ENCODE results near the gene ZNHIT1.
A peak's percentile ranks its signal among the peaks of the same experiment; 100 is the strongest.
"Not testable (repeated sequence)": the region's sequence is repeated elsewhere in the genome, so short reads cannot be mapped to it uniquely, and the experiment has no call there.

ZNHIT1 gene

DNA sequence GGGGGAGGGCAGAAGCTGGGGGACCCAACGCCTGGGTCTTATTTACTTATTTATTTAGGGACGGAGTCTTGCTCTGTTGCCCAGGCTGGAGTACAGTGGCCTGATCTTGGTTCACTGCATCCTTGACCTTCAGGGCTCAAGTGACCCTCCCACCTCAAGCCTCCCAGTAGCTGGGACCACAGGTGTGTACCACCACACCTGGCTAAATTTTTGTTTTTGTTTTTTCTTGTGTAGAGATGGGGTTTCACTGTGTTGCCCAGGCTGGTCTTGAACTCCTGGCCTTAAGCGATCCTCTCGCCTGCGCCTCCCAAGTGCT is 15.4 kb upstream of the ZNHIT1 start:
- DNase-seq (ENCODE audit: low read depth), result no peak
- TF ChIP-seq CTCF (conservative IDR thresholded peaks at IDR 0.05; ENCODE audit: low read length), result no peak
- no peak overlapping the region for H3K4me3 ChIP-seq (ENCODE audit: low read length)

DNA sequence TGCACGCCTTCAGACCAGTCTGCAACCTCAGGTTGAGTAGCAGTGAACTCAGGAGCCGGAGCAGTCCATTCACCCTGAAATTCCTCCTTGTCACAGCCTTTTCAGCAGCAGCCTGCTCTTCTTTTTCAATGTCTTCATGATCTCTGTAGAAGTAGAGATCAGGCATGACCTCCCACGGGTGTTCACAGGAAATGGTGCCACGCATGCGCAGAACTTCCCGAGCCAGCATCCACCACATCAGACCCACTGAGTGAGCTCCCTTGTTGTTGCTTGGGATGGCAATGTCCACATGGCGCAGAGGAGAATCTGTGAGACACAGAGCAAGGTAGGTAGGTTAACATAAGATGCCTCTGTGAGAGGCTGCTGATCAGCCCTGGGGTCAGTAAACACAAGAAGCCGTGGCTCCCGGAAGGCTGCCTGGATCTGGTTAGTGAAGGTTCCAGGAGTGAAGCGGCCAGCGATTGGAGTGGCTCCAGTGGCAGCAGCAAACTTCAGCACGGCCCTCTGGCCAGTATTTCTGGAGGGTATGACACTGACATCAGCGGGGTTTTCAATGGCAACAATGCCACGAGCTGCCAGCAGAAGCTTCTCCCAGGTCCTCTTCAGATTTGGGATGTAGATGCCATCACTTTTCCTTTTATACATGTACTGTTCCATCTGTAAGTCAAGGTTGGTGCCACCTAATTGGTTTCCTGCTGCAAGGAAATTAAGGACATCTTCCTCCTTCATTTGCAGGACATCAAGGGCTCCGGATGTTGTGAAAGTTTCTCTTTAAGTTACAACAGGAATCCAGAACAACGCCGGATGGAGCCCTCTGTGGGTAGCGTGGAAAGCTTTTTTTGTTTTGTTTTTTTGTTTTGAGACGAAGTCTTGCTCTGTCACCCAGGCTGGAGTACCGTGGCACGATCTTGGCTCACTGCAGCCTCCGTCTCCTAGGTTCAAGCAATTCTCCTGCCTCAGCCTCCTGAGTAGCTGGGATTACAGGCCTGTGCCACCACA is 13.9 kb upstream of the ZNHIT1 start:
- peak; percentile 64 for DNase-seq (ENCODE audit: low read depth)
- peak; percentile 20; the same call in 1 of the 2 replicates for TF ChIP-seq CTCF (conservative IDR thresholded peaks at IDR 0.05; ENCODE audit: low read length)
- H3K4me3 ChIP-seq (ENCODE audit: low read length), result not testable (repeated sequence)

GRCh38 chr7:101205901-101206664 is 11.9 kb upstream of the ZNHIT1 start:
- no peak overlapping the region for H3K4me3 ChIP-seq (ENCODE audit: low read length)
- DNase-seq (ENCODE audit: low read depth), result no peak
- TF ChIP-seq CTCF (conservative IDR thresholded peaks at IDR 0.05; ENCODE audit: low read length), result no peak

- no peak for DNase-seq (ENCODE audit: low read depth)
- H3K4me3 ChIP-seq (ENCODE audit: low read length), result no peak overlapping the region
- TF ChIP-seq CTCF (conservative IDR thresholded peaks at IDR 0.05; ENCODE audit: low read length), result no peak
Measured at GRCh38 chr7:101206665-101207042, 11.3 kb upstream of the ZNHIT1 start.

DNA sequence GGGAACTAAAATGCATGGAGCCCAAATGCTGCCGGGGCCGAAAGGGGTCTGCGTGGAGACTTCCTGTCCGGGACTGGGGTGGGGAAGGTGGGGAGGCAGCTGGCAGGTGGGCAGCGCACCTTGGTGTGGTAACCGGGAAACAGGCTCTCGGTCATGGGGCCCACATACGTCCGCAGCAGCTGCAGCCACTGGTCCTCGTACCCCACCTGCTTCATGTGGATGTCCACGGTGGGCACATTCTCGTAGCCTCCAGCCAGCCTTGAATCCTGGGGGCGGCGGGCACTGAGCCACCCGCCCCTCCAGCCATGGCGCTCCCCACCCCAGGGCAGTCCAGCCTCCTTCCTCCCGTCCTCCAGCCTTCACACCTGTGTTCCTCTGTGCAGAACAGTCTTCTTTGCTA is 10.5 kb upstream of the ZNHIT1 start:
- no peak for TF ChIP-seq CTCF (conservative IDR thresholded peaks at IDR 0.05; ENCODE audit: low read length)
- H3K4me3 ChIP-seq (ENCODE audit: low read length), result no peak overlapping the region
- no peak for DNase-seq (ENCODE audit: low read depth)

GRCh38 chr7:101208794-101209193 is 9.2 kb upstream of the ZNHIT1 start:
- no peak for TF ChIP-seq CTCF (conservative IDR thresholded peaks at IDR 0.05; ENCODE audit: low read length)
- DNase-seq (ENCODE audit: low read depth), result no peak
- no peak overlapping the region for H3K4me3 ChIP-seq (ENCODE audit: low read length)

All from AG10803 (cell line).